D721Med (cell line): ENCODE measurements around the gene NEMP2.

Experiments
- DNase-seq: peaks from one replicate; pipeline ENCODE4 v3.0.0; 2011; ENCODE audit warnings: low spot score; ENCODE audit not compliant: insufficient read length
- FAIRE-seq: peaks from 2 replicates; lab custom pipeline; 2011; peaks lifted over from hg19 to GRCh38; lab: Jason Lieb, UNC
- CTCF ChIP-seq: IDR thresholded peaks from 2 replicates; pipeline ENCODE4 v1.5.1; 2012; ENCODE audit warnings: mild to moderate bottlenecking, control low read depth; ENCODE audit not compliant: insufficient read depth; ENCODE audit errors: missing control alignments

Gene NEMP2

DNA sequence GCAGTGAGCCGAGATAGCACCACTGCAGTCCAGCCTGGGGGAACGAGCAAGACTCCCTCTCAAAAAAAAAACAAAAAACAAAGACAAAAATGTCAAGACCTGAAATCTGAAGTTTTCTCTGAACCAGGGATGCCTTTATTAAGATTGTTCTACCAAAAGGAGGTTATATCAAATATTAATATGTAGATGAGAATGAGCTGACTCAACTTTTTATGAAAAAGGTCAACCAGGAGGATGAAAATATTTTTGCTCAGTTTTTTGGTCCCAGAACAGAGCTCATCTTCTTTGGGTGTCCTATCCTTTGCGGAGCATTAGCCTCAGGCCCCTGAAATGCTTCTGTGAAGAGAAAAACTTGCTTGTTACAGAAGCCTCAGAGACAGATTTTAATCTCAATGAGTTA, 44.0 kb downstream of the NEMP2 start:
- DNase-seq, result no peak
- no peak for TF ChIP-seq CTCF
- FAIRE-seq, result no peak

DNA sequence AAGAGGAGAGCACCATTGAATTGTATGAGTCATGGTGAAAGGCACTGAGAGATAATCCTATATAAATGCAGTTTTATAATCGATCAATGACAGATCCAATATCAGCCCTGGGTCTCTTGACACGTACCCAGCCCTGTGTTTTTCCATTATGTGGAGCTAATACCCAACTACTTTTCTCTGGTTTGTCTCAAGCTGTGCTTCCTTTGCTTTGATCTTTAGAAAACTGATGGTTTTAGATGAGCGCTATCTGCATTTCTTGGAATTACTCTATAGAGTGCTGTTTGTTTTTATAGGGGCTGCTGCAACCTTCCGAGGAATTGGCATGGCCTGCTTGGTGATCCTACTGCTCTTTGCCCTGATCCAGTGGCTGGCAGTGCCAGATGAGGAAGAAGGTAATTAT, 45.0 kb downstream of the NEMP2 start:
- FAIRE-seq (no peak), DNase-seq (no peak)
- TF ChIP-seq CTCF, result no peak

DNA sequence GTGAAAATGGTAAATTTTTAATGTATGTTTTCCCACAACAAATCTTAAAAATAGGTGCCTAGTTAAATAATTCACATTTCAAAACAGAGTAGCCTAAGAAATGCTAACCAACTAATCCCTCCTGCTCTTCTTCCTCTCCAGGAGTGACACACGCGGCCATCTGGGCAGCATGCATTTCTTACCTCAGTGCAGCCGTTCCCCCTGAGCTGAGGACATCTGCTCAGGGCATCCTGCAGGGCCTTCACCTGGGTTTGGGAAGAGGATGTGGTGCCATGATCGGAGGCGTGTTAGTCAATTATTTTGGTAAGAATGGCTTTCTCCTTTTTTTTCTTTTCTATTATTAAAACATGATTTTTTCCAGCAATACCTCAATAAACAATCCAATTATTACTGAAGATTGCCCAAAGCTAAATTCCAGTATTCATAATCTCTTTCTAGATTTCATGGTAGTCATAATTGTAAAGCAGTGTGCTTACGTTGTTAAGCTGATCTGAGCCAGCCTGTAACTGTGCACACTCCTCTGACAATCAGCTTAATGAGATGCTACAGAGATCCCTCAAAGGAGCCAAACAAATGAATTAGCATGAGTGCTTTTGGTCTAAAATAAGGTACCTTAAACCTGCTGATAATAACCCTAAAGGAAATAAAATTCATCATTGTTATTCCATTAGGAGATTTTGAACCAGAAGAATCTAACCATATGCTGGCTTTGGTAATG, 45.8 kb downstream of the NEMP2 start:
- peak; percentile 41 for DNase-seq
- TF ChIP-seq CTCF, result no peak
- FAIRE-seq, result peak; percentile 99

GRCh38 chr2:190486037-190486623, 48.4 kb downstream of the NEMP2 start:
- DNase-seq (no peak), FAIRE-seq (no peak)
- no peak for TF ChIP-seq CTCF

DNA sequence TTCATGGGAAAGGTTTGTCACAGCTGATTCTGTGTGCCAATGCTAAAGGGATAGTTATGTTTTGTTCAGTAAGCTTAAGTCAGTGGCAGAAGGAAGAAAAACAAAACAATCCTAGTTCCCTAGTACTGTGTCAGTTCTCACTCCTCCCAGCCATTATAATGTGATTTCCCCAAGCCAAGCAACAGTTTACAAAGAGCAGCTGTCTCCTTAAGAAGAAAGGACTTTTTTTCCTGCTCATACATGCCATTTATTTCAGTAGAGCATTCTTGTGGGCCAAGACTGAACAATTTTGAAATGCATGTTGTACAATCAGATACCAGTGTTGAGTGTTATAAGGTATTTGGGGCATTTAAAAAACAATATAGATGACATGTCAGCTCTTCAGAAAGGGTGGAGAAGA, 52.1 kb downstream of the NEMP2 start:
- no peak for DNase-seq
- TF ChIP-seq CTCF, result no peak
- FAIRE-seq, result no peak

- FAIRE-seq (no peak), DNase-seq (no peak)
- no peak for TF ChIP-seq CTCF
These were observed 53.2 kb downstream of the NEMP2 start for GRCh38 chr2:190481339-190481738.

DNA sequence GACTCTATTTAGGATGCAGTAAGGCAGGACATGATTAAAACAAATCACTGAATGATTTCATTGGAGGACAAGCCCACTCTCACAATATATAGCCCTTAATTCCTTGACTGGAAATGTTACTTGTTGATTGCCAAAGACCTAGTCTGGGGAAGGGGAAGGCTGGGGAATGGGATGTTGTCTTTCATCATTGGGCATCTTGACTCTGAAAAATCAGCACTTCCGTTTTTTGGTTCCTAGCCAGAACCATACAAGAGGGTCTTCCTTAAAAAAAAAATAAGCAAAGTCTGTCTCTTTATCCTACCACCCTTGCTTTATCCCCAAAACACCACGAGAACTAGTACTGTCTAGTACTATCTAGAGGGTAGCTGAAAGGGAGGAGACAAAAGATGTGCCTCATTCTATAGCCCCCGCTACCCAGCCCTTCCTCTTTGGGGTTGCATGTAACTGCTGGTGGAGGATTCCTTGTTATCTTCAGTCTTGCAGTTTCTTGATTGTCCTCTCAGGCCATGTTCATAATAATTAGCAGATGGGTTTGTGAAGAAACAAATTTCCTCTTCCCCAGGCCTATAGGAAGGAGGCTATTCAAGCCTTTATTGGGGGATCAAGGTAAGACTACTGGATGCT, 55.8 kb downstream of the NEMP2 start:
- FAIRE-seq, result no peak
- DNase-seq, result no peak
- TF ChIP-seq CTCF, result no peak
